Measurements from ENCODE around the gene ME3.

ME3 gene

DNA sequence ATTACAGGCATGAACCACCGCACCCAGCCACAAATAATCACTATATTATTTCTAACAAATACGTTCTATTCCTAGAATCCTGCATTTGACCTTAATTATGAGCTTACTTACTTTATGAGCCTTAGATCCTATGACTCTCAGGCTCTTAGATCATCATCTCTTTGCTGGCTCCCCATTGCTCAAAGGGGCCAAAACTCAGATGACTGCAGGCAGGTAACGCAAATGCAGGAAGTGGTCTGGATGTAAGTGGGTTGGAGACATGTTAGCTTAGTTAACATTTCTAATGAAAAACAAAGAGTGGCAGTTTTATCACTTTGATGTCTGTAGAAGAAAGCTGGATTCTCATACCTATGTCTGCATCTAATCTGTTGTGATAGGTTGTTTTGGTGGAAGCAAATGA is 274.3 kb downstream of the ME3 start:
- in situ Hi-C loops (cut with MboI; ENCODE audit: low sequenced_read_pairs): no loop called here

DNA sequence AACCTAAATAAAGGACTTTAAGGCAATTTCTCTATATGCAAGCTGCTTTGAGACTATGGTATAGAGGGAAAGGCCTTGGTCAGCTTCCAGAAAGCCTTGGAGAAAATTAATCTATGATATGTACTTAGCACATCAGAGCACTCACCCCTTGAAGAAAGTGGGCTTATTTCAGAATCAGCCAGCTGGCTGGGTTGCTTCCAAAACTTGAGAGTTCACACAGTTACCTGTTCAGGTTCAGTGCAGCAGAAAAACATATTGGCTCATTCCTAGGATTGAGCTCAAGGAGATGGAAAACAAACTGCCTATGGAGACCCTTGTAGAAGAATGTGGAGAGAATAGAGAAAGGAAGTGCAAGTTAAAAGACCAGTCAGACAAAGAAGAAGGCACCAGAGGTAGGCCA is 275.1 kb downstream of the ME3 start:
- in situ Hi-C loops (cut with MboI; ENCODE audit: low sequenced_read_pairs): no loop called here

DNA sequence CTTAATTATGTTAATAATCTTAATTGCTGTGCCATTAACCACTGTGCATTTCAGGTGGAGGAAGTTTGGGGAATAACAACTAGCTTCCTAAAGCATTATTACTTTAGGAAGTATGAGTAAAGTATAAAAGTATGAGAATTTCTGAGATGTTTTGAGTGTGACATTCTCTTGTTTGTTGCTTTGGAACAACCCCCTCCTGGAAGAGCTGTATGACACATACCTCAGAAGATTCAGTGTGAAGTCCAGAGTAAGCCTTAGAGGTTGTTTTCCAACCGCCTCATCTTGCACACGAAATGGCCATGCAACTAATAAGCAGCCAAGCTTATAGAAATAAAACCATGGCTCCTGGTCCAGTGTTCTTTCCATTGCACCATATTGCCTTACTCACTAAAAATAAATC is 276.0 kb downstream of the ME3 start:
- in situ Hi-C loops (cut with MboI; ENCODE audit: low sequenced_read_pairs): no loop called here

DNA sequence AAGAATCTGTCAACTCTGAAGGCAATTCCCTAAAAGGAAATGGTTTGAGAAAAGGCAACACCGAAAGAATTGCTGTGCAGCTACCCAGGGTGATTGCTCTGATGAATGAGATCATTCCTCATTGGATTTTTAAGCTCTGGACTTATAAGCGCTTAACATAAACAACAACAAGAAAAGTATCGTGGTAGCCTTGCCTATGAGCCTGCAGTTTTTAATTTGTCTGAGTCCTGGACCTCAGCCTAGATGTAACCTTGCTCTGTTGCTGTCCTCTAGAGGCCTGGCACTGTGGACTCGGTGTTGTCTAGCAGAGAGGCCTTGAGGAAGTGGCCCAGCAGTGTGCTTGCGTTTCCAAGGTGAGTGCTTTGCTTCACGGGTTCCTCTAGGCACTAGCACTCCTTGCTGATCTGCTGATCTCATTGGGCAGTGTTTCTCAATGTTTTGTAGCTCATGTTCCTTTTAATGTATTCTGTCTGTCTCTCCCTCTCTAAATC is 277.3 kb downstream of the ME3 start:
- in situ Hi-C loops (cut with MboI; ENCODE audit: low sequenced_read_pairs): no loop called here
